ENCODE measurements around the gene VRK1. TPM values are rescaled to one million over a fixed set of nuclear protein-coding genes. Genes with fewer than 3 reads are reported as not detected.

The VRK1 gene
- total RNA-seq, 4 donors from 2014 or later: 13.7 to 17.9 (median 13.8) TPM; not detected in 1

DNA sequence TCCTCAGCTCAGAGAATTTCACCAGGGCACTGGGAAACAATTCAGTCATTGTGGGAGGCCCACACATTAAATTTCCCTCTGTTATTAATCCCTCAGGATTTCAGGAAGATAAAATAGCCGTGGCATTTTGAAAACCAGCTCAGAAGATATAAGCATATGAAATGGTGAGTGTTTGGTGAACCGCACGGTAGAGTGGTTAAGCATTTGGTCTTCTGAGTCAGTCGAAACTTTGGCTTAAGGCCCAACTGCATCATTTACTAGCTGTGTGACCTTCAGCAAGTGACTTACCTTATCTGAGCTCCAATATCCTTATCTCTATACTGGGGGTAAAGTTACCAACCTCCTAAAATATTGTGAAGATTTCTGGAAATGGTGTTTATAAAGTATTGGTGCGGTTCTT, 5.2 kb upstream of the VRK1 start:
- Histone ChIP-seq H3K4me3 (no peak overlapping the region), H3K36me3 (no peaks in the 10 kb centered on the region), H3K9me3 (no peaks in the 10 kb centered on the region), H3K27ac (no peak overlapping the region), H3K27me3 (no peaks in the 10 kb centered on the region), H3K4me1 (no peaks in the 10 kb centered on the region)
- TF ChIP-seq POLR2AphosphoS5 (IDR thresholded peaks at IDR 0.05) (no peak), CTCF (IDR thresholded peaks at IDR 0.05) (no peak), EP300 (IDR thresholded peaks at IDR 0.05; ENCODE audit: low read depth) (no peak), POLR2A (IDR thresholded peaks at IDR 0.05) (no peak)
- whole genome bisulfite sequencing, 2 donors (ENCODE audit: low coverage in 1 of 2): 67 to 80% methylated on average over 1 to 5 of the region's 5 CpGs
- intact Hi-C loops (cut with DNase I; ENCODE audit: low total_unique reads): no loop called here
- in situ Hi-C loops (cut with MboI; ENCODE audit: low pct_ligation_motif_present in 1 of 4, low pct_unique_long_range_greater_than_20kb in 1 of 4, low sequenced_read_pairs in 3 of 4): no loop called here
- no peak for DNase-seq

DNA sequence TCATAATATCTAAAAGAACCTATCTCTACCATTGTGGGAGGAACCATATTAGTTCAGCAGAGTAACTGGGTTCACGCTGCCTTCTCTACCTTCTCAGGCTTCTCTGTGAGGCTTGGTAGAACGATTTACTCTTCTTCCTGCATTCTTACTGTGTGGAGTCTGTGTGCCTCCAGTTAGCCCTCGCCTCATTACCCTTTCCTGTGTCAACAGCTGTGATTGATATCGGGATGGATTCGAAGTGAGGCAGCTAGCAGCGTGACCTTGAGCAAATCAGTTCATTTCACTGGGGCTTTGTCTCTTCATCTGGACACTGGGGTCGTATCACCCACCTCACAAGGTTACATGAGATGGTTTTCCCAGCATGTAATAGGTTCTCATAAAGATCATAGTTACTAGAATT, 4.6 kb upstream of the VRK1 start:
- no peak for DNase-seq
- Histone ChIP-seq H3K4me3 (no peak overlapping the region), H3K36me3 (no peaks in the 10 kb centered on the region), H3K27me3 (no peaks in the 10 kb centered on the region), H3K9me3 (no peaks in the 10 kb centered on the region), H3K4me1 (peaks cover 0 to 2% (median under 1%) of the 10 kb centered on the region in 4 donors), H3K27ac (no peak overlapping the region)
- in situ Hi-C loops (cut with MboI; ENCODE audit: low pct_ligation_motif_present in 1 of 4, low pct_unique_long_range_greater_than_20kb in 1 of 4, low sequenced_read_pairs in 3 of 4): no loop called here
- TF ChIP-seq POLR2AphosphoS5 (IDR thresholded peaks at IDR 0.05) (no peak), CTCF (IDR thresholded peaks at IDR 0.05) (no peak), POLR2A (IDR thresholded peaks at IDR 0.05) (no peak), EP300 (IDR thresholded peaks at IDR 0.05; ENCODE audit: low read depth) (no peak)
- intact Hi-C loops (cut with DNase I; ENCODE audit: low total_unique reads): no loop called here
- WGBS, 2 donors (ENCODE audit: low coverage in 1 of 2): 65% methylated on average over 4 to 7 of the region's 7 CpGs

- DNase-seq: no peak
- WGBS, 2 donors (ENCODE audit: low coverage in 1 of 2): 20 to 42% methylated on average over 1 to 6 of the region's 6 CpGs
- intact Hi-C loops (cut with DNase I; ENCODE audit: low total_unique reads): no loop called here
- H3K9me3 ChIP-seq: no peaks in the 10 kb centered on the region
- H3K36me3 ChIP-seq: no peaks in the 10 kb centered on the region
- peaks cover 6 to 10% (median 8%) of the 10 kb centered on the region in 4 donors for H3K4me1 ChIP-seq
- H3K27me3 ChIP-seq: no peaks in the 10 kb centered on the region
- H3K27ac ChIP-seq: no peak overlapping the region
- no peak overlapping the region for H3K4me3 ChIP-seq
- TF ChIP-seq POLR2AphosphoS5 (IDR thresholded peaks at IDR 0.05) (no peak), POLR2A (IDR thresholded peaks at IDR 0.05) (no peak), CTCF (IDR thresholded peaks at IDR 0.05) (no peak), EP300 (IDR thresholded peaks at IDR 0.05; ENCODE audit: low read depth) (no peak)
- in situ Hi-C loops (cut with MboI; ENCODE audit: low pct_ligation_motif_present in 1 of 4, low pct_unique_long_range_greater_than_20kb in 1 of 4, low sequenced_read_pairs in 3 of 4): no loop called here
Observed at GRCh38 chr14:96793547-96793946, 3.6 kb upstream of the VRK1 start.

- intact Hi-C loops (cut with DNase I; ENCODE audit: low total_unique reads): no loop called here
- Histone ChIP-seq H3K4me1 (peaks cover 8 to 24% (median 8%) of the 10 kb centered on the region in 4 donors), H3K36me3 (no peaks in the 10 kb centered on the region), H3K4me3 (no peak overlapping the region), H3K27me3 (no peaks in the 10 kb centered on the region), H3K9me3 (no peaks in the 10 kb centered on the region), H3K27ac (no peak overlapping the region)
- in situ Hi-C loops (cut with MboI; ENCODE audit: low pct_ligation_motif_present in 1 of 4, low pct_unique_long_range_greater_than_20kb in 1 of 4, low sequenced_read_pairs in 3 of 4): no loop called here
- no peak for DNase-seq
- WGBS, 2 donors (ENCODE audit: low coverage in 1 of 2): 67% methylated on average over 9 of the region's 9 CpGs; no CpG with 5 or more reads in 1 of the 2 donors
- TF ChIP-seq POLR2A (IDR thresholded peaks at IDR 0.05) (no peak), EP300 (IDR thresholded peaks at IDR 0.05; ENCODE audit: low read depth) (no peak), CTCF (IDR thresholded peaks at IDR 0.05) (no peak), POLR2AphosphoS5 (IDR thresholded peaks at IDR 0.05) (no peak)
Observed at GRCh38 chr14:96795109-96795828, 1.9 kb upstream of the VRK1 start.

All from transverse colon (tissue), 4 donors.